ENCODE measurements around the gene PAQR4.
A peak's percentile ranks its signal among the peaks of the same experiment; 100 is the strongest.

PAQR4 gene

DNA sequence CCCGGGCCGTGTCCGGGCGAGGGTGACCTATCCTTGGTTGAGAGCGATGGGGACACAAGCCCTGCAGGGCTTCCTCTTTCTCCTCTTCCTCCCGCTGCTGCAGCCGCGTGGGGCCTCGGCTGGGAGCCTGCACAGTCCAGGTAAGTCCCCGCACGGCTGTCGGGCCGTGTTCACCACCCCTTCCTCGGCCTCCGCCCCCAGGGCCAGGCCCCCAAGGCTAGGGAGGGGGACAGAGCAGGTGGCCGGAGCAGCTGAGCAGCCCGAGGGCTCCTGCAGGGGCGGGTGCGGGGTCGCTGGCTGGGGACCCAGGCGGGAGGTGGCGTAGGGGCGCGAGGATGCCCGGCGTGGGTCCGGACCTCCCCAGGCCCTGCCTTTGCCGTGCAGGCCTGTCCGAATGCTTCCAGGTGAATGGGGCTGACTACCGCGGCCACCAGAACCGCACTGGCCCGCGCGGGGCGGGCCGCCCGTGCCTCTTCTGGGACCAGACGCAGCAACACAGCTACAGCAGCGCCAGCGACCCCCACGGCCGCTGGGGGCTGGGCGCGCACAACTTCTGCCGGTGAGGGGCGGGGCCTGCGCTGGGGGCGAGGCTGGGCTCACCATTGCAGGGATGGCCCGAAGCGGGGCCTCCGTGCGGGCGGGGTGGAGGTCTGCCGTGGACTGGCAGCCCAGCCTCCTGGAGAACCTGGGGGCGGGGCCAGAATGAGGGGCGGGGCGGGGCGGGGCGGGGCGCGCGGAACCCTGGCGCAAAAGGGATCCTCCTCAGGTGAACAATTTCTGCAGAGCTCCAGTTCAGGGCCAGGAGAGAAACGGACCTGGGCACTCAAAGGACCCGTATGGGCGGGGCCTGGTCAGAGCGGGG, 4.4 kb upstream of the PAQR4 start:
- DNase-seq (ENCODE audit: low spot score) = peak; percentile 56

DNA sequence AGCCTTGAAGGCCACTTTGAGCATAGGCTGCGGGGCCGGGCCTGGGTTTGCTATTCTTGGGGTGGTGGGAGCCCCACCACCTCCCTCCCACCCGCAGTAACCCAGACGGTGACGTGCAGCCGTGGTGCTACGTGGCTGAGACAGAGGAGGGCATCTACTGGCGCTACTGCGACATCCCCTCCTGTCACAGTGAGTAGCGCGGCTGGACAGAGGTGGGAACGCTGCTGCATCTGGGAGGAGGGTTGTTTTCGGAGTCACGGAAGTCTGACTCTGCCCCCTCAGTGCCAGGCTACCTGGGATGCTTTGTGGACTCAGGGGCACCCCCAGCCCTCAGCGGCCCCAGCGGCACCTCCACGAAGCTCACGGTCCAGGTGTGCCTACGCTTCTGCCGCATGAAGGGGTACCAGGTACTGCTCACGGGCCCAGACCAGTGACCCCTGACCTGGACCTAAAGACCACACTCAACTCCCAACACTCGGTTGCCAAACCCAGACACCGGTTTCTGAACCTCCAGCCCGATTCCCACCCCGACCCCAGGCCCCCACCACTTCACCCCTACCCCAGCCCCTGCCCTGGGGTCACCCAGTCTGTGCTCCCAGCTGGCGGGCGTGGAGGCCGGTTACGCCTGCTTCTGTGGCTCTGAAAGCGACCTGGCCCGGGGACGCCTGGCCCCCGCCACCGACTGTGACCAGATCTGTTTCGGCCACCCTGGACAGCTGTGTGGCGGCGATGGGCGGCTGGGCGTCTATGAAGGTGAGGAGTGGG, 2.9 kb upstream of the PAQR4 start:
- no peak for DNase-seq (ENCODE audit: low spot score)

DNA sequence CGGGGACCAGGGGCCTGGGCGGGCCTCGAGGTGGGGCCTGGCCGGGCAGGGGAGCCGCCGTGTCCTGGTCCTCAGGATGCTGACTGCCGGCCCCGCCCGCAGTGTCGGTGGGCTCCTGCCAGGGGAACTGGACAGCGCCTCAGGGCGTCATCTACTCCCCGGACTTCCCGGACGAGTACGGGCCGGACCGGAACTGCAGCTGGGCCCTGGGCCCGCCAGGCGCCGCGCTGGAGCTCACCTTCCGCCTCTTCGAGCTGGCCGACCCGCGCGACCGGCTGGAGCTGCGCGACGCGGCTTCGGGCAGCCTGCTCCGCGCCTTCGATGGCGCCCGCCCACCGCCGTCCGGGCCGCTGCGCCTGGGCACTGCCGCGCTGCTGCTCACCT, 2.3 kb upstream of the PAQR4 start:
- DNase-seq (ENCODE audit: low spot score) = peak; percentile 48

DNA sequence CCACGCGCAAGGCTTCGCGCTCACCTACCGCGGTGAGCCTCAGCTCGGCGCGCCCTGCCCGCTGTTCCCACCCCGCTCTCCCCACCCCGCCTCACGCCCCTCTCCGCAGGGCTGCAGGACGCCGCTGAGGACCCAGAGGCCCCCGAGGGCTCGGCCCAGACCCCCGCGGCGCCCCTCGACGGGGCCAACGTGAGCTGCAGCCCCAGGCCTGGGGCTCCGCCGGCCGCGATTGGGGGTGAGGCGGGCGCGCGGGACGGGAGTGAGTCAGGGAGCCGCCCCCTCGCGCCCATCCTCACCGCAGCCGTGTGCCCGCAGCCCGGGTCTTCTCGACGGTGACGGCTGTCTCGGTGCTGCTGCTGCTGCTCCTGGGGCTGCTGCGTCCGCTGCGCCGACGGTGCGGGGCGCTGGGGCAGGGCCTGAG, 1.9 kb upstream of the PAQR4 start:
- DNase-seq (ENCODE audit: low spot score) = no peak

DNA sequence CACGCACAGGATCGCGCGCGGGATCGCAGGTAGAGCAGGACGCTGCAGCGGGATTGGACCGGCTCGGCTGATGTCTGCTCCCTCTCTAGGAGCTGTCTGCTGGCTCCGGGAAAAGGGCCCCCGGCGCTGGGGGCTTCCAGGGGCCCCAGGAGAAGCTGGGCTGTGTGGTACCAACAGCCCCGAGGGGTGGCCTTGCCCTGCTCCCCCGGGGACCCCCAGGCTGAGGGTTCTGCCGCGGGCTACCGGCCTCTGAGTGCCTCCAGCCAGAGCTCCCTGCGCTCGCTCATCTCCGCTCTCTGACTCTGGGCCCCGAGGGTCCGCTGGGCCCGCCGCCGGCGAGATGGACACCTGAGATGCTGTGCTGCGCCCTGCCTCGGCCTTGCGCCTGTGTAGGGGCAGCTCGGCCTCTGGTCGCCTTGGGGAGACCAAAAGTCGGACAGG, 1.4 kb upstream of the PAQR4 start:
- DNase-seq (ENCODE audit: low spot score) = no peak

DNA sequence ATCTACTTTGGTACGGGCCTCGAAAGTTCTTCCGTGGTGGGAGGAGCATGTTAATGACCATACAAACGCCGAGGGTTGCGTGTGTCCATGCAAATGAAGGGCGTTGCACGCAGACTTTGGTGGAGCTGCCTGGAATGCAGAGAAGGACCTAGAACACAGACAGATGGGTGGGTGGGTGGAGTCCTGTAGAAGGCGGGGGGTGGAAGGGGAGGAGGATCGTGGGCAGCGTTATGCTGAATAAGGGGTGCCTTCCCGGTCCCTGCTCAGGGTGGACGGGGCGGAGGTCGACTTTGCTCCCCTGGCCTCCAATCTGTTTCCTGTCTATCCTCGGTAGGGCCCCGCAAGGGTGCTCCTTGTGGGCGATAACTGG, 795 bp upstream of the PAQR4 start:
- DNase-seq (ENCODE audit: low spot score) = no peak

DNA sequence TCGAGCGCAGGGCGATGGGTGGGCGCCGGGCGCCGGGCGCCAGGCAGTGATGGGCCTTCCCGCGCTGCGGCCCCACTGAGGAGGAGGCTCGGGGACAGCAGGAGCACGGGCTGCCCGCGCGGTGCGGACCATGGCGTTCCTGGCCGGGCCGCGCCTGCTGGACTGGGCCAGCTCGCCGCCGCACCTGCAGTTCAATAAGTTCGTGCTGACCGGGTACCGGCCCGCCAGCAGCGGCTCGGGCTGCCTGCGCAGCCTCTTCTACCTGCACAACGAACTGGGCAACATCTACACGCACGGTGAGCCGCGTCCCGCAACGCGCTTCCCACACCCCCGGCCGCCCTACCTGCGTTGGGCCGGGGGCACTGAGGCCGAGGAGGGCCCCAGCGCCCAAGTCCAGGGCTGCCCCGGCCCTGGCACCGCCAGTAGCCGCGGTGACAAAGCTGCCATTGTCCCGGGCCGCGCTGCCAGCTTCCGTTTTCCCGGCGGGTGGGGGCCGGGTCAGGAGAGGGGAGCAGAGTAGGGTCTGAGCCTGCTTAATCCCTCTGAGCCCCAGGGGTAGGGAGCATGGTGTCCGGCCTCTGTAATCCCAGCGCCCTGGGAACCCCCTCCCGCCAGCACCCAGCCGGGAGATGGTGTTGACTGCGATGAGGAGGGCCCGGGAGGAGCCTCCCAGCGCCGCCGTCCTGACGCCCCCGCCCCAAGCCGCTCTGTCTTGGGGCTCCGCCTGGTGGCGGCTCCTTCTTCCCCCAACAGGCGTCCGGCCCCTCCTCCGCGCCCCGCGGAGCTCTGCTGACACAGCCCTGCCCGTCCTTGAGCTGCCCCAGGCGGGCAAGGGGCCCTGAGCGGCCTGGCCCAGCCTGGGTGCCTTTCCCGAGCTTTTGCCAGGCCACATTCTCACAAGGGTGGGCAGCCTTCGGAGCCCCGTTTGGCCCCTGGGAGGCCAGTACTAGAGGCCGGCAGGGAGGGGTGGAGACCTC, 685 bp downstream of the PAQR4 start:
- DNase-seq (ENCODE audit: low spot score) = peak; percentile 65

DNA sequence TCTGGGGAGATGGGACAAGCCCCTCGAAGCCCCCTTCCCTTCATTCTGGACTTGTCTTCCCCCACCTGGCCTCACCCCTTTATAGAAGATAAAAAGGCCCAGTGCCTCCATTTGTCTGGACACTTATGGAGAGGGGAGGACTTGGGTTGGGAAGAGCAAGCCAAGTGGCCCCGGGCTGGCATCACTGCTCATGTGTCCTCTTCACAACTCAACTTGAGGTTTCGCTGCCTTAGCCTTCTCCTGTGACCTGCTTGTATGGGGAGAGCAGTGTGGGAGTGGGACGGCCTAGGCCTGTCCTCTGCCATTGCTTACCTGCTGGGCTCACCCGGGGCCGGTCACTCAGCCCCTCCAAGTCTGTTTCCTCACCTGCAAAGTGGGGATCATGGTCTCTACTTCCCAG, 1.4 kb downstream of the PAQR4 start:
- no peak for DNase-seq (ENCODE audit: low spot score)

DNA sequence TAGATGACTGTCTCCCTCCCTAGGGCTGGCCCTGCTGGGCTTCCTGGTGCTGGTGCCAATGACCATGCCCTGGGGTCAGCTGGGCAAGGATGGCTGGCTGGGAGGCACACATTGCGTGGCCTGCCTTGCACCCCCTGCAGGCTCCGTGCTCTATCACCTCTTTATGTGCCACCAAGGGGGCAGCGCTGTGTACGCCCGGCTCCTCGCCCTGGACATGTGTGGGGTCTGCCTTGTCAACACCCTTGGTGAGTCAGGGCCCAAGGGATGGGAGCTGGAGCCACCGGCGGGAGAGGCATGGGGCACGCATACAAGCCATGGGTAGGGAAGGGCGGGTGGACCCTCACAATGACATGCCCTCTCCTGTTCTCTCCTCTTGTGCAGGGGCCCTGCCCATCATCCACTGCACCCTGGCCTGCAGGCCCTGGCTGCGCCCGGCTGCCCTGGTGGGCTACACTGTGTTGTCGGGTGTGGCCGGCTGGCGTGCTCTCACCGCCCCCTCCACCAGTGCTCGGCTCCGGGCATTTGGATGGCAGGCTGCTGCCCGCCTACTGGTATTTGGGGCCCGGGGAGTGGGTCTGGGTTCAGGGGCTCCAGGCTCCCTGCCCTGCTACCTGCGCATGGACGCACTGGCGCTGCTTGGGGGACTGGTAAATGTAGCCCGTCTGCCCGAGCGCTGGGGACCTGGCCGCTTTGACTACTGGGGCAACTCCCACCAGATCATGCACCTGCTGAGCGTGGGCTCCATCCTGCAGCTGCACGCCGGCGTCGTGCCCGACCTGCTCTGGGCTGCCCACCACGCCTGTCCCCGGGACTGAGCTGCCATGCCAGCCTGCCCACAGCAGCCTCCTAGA, 2.2 kb downstream of the PAQR4 start:
- no peak for DNase-seq (ENCODE audit: low spot score)

DNA sequence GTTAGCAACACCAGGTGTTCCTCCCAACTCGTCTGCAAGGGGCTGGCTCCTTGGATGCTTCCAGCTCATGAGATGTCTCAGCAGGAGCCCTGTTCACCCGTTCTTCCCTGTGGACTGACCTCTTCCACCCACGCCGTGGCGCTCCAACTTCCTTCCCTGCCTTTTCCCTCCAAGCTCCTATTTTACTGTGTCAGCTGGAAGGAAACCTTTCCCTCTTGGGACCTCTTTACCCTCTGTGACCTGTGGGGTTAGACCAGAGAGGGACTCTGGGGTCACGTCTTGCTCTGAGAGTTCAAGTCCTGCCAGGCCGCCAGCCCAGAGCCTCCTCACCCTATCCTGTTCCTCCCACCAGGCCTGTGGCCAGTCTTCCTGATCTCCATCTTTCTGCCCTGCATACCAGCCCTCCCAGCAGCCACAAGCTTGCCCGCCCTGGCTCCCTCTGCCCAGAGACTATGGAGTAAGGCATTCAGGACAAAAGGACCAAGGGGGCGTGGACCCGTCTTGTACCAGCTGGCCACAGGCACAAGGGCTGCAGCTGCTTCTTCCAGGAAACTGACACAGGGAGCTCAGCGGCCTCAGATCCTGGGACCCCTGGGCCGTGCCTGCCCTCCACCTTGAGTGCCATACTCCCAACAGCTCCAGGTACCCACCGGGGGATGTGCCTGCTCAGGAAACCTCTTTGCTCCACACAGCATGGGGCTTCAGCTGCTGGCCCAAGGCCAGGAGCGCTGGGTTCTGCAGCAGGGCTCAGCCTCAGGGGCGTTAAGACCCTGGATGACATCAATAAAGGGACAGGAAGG, 3.0 kb downstream of the PAQR4 start:
- no peak for DNase-seq (ENCODE audit: low spot score)

DNA sequence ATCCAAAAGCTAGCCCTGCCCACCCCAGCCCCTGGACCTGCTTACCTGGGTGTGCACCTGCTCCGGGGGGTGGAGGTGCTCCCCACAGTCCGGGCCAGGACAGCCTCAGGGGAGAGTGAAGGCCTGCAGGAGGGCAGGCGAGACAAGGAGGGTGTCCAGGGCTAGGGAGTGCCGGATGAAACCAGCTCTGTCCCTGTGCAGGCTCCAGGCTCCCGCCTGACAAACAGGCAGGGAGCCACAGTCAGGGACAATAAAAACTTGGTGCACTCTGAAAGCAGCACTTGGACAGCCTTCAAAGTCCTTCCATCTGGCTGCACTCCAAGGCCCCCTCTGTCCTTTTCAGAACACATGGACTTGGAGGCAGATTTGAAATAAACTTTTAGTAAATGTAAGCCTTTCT, 3.9 kb downstream of the PAQR4 start:
- DNase-seq (ENCODE audit: low spot score) = no peak

DNA sequence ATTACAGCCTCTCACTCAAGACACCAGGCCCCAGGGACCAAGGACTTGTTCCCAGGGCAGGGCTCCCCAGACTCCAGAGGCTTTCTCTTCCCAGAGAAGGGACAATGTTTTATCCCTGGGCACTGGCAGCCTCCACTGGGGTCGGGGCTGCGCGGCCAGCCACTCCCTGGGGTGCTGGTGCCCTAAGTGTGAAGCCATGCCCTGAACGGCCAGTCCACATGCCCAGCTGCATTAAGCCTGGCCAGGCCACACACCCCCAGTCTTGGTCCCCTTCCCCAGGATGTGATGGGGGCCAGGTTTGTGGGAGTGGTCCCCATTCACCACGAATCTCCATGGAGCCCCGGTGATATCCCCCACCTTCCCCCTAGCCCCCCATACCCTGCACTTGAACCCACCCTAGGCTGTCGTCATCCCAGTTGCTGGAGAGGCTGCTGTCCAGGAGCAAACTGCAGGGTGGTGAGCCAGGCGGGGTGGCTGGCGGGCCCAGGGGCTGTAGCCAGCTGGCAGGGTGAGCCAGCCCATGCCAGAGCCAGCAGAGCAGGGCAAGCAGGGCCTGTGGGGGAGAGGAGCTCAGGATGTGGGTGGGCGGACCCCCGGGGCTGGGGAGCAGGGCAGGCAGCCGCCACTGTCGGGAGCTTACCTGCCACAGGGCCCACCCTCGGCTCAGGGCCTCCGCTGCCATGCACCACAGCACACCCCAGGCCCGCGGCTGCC, 4.6 kb downstream of the PAQR4 start:
- DNase-seq (ENCODE audit: low spot score) = no peak

DNA sequence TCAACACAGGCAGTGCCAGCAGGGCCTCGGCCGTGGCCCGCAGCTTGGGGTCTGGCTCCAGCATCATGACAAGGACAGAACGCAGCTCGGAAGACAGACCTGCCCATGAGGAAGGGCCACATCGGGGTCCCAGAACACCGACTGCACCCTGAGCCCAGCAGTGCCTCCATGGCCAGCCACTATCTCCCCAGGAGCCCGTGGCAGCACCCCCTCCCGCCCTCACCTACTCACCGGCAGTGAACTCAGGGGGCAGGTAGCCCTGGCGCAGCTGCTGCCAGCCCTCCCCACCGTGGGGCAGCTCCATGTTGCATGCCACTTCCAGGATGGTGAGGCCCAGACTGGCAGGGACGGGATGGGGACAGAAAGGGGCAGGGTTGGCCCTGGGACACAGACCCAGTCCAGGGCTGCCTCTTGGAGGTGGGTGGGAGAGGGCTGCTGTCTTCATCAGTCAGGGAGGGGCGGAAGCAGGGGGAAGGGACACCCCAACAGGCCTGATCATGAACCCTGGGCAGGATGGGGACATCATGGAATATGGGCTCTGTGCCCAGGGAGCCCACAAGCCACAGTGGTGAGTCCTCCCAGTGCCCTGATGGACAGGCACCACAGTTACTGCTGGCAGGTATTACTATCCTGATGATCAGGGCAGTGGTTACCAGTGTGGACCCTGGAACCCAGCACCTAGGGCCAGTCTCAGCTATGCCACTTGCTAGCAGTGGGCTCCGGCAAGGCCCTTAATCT, 5.3 kb downstream of the PAQR4 start:
- no peak for DNase-seq (ENCODE audit: low spot score)

DNA sequence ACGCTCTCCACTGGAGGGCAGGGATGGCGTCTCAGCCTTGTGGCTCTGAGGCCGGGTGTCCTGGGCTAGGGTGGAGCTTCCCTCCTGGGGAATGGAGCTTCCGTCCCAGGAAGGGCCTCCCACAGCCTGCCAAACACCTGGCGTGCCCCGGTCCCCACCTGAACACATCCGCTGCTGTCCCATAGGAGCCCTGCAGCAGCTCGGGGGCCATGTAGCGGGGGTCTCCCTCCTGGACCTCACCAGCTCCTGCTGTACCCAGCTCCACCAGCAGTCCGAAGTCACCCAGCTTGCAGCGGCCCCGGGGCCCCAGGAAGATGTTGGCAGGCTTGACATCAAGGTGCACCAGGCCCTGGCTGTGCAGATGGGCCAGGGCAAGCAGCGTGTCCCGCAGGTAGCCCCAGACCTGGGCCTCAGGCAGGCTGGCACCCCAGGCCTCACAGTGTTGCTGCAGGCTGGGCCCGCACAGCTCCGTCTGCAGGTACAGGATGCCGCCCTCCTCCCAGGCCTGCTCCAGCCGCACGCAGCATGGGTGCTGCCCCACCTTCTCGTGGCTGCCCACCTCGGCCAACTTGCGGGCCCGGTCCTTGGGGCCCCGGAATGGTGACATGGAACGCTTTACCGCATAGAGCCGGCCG, 6.1 kb downstream of the PAQR4 start:
- no peak for DNase-seq (ENCODE audit: low spot score)

DNA sequence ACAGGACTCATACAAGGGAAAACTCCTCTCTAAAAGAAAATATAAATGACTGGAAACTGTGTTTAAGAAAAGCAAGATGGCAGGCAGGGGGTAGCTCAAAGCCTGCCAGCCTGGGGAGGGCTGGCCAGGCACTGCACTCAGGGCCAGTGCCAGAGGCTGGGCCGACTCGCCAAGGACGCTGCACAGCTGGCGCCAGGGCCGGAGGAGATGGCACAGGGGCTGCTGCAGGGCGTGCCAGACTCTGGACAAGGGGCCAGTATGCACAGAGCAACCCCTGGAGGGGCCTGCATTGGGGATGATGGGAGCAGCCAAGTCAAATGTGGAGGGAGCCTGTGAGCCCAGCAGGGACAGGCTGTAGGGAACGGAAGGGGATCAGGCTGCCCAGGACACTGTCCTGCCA, 7.1 kb downstream of the PAQR4 start:
- no peak for DNase-seq (ENCODE audit: low spot score)

DNA sequence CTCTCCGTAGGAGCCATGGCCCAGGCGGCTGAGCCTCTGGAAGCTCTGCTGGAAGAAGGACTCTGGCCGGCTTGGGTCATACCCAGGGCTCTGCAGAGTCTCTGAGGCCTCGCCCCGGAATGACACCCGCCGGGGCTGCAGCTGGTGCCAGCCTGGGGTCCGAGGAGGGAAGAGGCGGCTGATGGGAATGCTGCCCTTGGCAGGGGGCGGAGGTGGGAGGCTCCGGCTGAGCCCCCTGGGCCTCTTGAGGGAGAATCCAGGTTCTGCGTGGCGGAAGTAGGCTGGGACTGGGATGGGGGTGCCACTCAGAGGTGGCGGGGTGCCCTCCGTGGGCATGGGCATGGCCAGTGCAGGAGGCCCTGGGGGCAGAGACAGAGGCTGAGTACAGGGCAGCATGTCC, 7.5 kb downstream of the PAQR4 start:
- DNase-seq (ENCODE audit: low spot score) = no peak

DNA sequence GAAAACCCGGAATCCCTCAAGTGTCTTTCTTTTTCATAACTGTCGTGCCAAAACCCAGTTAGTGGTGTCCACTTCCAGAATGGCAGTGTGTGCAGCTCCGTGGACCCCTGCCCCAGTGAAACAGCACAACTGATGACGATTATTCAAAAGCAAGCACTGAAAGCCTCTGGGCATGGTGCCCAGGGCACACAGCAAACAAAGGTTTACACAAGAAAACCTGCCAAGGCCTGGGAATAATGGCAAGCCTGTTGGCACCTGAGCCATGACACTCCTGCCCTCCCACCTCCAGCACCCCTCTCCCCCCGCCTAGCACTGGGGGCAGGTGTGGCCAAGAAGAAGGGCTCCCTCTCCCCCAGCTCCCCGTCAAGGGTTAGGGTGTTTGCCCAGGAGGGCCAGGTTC, 8.3 kb downstream of the PAQR4 start:
- DNase-seq (ENCODE audit: low spot score) = no peak

DNA sequence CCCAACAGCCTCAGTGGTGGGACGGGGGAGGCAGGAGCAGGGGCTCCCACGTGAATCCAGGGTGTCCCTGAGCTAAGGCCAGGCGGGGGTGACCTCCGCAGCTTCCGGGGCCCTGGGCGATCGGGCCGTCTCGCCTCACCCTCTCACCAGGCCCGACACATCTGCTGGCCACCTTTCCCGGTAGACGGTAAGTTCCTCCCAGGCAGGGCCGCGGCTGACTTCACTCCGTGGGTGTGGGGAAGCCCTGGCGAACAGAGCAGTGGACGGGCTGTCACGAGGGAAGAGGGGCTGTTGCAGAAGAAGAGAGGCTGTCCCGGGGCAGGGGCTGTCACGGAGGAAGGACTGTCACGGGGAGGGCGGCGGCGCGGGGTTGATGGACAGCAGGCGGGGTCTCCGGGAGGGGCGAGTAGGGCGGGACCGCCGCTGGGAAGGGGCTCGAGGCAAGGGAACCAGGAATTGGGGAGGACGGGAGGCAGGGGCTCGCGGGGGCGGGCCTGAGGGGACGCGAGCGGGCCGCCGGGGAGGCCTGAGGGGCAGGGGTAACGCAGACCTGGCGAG, 10.6 kb downstream of the PAQR4 start:
- DNase-seq (ENCODE audit: low spot score) = peak; percentile 30

All from AG20443 (cell line).